Activated CD4-positive, alpha-beta T cell treated with anti-CD3 and anti-CD28 coated beads, Interleukin-2, amount 10 ng/mL, durations not matched to agents 24 days and 14 days (primary cell): ENCODE measurements around the gene TUBB2A. TPM values are rescaled to one million over a fixed set of nuclear protein-coding genes. Genes with fewer than 3 reads are reported as not detected.

Experiments
- DNase-seq: peaks from one replicate; pipeline ENCODE4 v3.0.0; 2022
- H3K27ac Mint-ChIP-seq: one replicate; pipeline ENCODE4 v1.8.0; 2022; ENCODE audit warnings: mild to moderate bottlenecking, mixed read lengths
- H3K27me3 Mint-ChIP-seq: one replicate; pipeline ENCODE4 v1.8.0; 2022; ENCODE audit warnings: mixed read lengths
- H3K36me3 Mint-ChIP-seq: one replicate; pipeline ENCODE4 v1.8.0; 2022; ENCODE audit warnings: low read depth, mild to moderate bottlenecking, mixed read lengths
- H3K4me1 Mint-ChIP-seq: one replicate; pipeline ENCODE4 v1.8.0; 2021; ENCODE audit warnings: mixed read lengths
- H3K4me3 Mint-ChIP-seq: one replicate; pipeline ENCODE4 v1.8.0; 2022; ENCODE audit warnings: mild to moderate bottlenecking, moderate library complexity, mixed read lengths
- H3K9me3 Mint-ChIP-seq: one replicate; pipeline ENCODE4 v1.8.0; 2021; ENCODE audit warnings: mixed read lengths
- intact Hi-C: fragments of 100-400 bp; cut with micrococcal nuclease; formaldehyde crosslinking; loops from one replicate; pipeline ENCODE4 v1.15.1; 2023
- total RNA-seq: library from RNA; stranded (reverse); gene quantifications from 2 replicates; pipeline ENCODE4 v1.2.3, GENCODE V29; 2022

The TUBB2A gene
- total RNA-seq, 1 donor from 2014 or later, result 3.9 TPM

GRCh38 chr6:3108746-3109414, 48.5 kb downstream of the TUBB2A start:
- intact Hi-C loops, result no loop called here
- H3K36me3 Mint-ChIP-seq, result peaks cover 67% of the 10 kb centered on the region

More at GRCh38 chr6:3108746-3109414, 48.5 kb downstream of the TUBB2A start:
- no peaks in the 10 kb centered on the region for H3K9me3 Mint-ChIP-seq
- peak overlapping the region; percentile 34 for H3K27ac Mint-ChIP-seq
- DNase-seq, result no peak
- peaks cover 5% of the 10 kb centered on the region for H3K4me1 Mint-ChIP-seq
- no peak overlapping the region for H3K4me3 Mint-ChIP-seq
- no peaks in the 10 kb centered on the region for H3K27me3 Mint-ChIP-seq

Other genes starting within 250 kb of the TUBB2A start
- gene SERPINB6, start 186.0 kb downstream of the TUBB2A start, total RNA-seq, result 33.1 and 36.2 TPM in 2 replicates
- 29.1 and 34.0 TPM in 2 replicates for gene NQO2, start 157.7 kb downstream of the TUBB2A start, total RNA-seq
- gene RIPK1, start 89.0 kb downstream of the TUBB2A start, total RNA-seq, result 17.0 and 17.9 TPM in 2 replicates
- gene BPHL, start 38.8 kb downstream of the TUBB2A start, total RNA-seq, result 6.8 and 7.7 TPM in 2 replicates
- 0.12 TPM in 1 of 2 replicates, not detected in the other for gene TUBB2B, start 70.1 kb upstream of the TUBB2A start, total RNA-seq
- 33.4 and 35.6 TPM in 2 replicates for gene PSMG4, start 101.4 kb upstream of the TUBB2A start, total RNA-seq